WTC11 (cell line): ENCODE measurements around the gene CD28.

Source experiments
- SP1 ChIP-seq: sonication (generic); formaldehyde crosslinking; conservative IDR thresholded peaks from 2 replicates; pipeline ENCODE4 v1.8.1; 2022; ENCODE audit warnings: missing genetic modification reagents
- TF ChIP-seq, protein P1 (sequence below): fragments of 200-600 bp; IDR thresholded peaks from 2 replicates; pipeline ENCODE4 v1.8.0; 2022; ENCODE audit warnings: antibody characterized with exemption
- TF ChIP-seq, protein P2 (sequence below): sonication (generic); formaldehyde crosslinking; IDR thresholded peaks from 2 replicates; pipeline ENCODE4 v1.8.1; 2023; ENCODE audit warnings: mild to moderate bottlenecking, missing genetic modification reagents, borderline replicate concordance
- TF ChIP-seq, protein P3 (sequence below): sonication (generic); formaldehyde crosslinking; IDR thresholded peaks from 2 replicates; pipeline ENCODE4 v1.8.0; 2023; ENCODE audit warnings: missing genetic modification reagents

DNA sequence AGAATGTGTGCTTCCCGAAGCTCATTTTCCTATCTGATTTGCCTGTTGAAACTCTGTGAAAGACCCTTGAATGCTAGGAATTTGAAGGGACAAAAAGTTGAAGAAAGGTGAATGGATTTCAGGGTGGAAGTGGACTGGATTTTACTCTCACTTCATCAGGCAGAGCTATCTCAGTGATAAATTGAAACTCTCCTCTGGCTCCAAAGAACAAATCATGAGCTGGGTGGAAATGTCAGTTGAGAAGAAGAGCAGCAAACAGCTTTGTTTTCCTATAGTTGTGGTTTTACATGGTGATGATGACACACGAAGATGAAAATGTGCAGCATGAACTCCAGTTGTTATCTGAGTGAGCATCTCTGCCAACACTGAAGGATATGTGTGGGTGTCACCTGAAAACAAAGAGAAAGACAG lies 34.4 kb downstream of the CD28 start:
- no peak for TF ChIP-seq SP1 (CRISPR knock-in tag)
- TF ChIP-seq, protein P1, sequence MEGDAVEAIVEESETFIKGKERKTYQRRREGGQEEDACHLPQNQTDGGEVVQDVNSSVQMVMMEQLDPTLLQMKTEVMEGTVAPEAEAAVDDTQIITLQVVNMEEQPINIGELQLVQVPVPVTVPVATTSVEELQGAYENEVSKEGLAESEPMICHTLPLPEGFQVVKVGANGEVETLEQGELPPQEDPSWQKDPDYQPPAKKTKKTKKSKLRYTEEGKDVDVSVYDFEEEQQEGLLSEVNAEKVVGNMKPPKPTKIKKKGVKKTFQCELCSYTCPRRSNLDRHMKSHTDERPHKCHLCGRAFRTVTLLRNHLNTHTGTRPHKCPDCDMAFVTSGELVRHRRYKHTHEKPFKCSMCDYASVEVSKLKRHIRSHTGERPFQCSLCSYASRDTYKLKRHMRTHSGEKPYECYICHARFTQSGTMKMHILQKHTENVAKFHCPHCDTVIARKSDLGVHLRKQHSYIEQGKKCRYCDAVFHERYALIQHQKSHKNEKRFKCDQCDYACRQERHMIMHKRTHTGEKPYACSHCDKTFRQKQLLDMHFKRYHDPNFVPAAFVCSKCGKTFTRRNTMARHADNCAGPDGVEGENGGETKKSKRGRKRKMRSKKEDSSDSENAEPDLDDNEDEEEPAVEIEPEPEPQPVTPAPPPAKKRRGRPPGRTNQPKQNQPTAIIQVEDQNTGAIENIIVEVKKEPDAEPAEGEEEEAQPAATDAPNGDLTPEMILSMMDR, result no peak
- TF ChIP-seq, protein P2, sequence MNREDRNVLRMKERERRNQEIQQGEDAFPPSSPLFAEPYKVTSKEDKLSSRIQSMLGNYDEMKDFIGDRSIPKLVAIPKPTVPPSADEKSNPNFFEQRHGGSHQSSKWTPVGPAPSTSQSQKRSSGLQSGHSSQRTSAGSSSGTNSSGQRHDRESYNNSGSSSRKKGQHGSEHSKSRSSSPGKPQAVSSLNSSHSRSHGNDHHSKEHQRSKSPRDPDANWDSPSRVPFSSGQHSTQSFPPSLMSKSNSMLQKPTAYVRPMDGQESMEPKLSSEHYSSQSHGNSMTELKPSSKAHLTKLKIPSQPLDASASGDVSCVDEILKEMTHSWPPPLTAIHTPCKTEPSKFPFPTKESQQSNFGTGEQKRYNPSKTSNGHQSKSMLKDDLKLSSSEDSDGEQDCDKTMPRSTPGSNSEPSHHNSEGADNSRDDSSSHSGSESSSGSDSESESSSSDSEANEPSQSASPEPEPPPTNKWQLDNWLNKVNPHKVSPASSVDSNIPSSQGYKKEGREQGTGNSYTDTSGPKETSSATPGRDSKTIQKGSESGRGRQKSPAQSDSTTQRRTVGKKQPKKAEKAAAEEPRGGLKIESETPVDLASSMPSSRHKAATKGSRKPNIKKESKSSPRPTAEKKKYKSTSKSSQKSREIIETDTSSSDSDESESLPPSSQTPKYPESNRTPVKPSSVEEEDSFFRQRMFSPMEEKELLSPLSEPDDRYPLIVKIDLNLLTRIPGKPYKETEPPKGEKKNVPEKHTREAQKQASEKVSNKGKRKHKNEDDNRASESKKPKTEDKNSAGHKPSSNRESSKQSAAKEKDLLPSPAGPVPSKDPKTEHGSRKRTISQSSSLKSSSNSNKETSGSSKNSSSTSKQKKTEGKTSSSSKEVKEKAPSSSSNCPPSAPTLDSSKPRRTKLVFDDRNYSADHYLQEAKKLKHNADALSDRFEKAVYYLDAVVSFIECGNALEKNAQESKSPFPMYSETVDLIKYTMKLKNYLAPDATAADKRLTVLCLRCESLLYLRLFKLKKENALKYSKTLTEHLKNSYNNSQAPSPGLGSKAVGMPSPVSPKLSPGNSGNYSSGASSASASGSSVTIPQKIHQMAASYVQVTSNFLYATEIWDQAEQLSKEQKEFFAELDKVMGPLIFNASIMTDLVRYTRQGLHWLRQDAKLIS, result no peak
- TF ChIP-seq, protein P3, sequence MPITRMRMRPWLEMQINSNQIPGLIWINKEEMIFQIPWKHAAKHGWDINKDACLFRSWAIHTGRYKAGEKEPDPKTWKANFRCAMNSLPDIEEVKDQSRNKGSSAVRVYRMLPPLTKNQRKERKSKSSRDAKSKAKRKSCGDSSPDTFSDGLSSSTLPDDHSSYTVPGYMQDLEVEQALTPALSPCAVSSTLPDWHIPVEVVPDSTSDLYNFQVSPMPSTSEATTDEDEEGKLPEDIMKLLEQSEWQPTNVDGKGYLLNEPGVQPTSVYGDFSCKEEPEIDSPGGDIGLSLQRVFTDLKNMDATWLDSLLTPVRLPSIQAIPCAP, result no peak
